Measurements from ENCODE around the gene DDX20. TPM values are rescaled to one million over a fixed set of nuclear protein-coding genes. Genes with fewer than 3 reads are reported as not detected.

Gene DDX20
- total RNA-seq, 1 donor from 2014 or later: 31.6 TPM

GRCh38 chr1:111733183-111733991 is 22.3 kb upstream of the DDX20 start:
- no peak for DNase-seq (ENCODE audit: low read depth)
- no peak overlapping the region for H3K4me3 ChIP-seq (ENCODE audit: low read depth, low read length)

DNA sequence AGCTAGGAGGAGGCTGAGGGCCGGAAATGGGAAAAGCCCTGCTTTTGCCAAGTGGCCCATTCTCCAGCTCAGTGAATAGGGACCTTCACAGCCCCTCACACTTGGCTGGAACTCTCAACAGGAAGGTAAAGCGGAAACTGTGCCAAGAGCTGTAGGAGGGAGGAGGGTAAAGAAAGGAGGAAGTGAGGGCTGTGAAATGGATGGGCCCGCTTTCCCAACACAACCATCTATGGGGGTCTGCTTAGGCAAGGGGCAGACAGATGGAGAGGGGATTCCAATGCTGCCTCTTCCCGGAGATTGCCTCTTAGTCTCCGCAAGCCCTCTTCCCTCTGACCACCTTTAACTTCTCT is 21.7 kb upstream of the DDX20 start:
- H3K4me3 ChIP-seq (ENCODE audit: low read depth, low read length): no peak overlapping the region
- TF ChIP-seq, protein P1, sequence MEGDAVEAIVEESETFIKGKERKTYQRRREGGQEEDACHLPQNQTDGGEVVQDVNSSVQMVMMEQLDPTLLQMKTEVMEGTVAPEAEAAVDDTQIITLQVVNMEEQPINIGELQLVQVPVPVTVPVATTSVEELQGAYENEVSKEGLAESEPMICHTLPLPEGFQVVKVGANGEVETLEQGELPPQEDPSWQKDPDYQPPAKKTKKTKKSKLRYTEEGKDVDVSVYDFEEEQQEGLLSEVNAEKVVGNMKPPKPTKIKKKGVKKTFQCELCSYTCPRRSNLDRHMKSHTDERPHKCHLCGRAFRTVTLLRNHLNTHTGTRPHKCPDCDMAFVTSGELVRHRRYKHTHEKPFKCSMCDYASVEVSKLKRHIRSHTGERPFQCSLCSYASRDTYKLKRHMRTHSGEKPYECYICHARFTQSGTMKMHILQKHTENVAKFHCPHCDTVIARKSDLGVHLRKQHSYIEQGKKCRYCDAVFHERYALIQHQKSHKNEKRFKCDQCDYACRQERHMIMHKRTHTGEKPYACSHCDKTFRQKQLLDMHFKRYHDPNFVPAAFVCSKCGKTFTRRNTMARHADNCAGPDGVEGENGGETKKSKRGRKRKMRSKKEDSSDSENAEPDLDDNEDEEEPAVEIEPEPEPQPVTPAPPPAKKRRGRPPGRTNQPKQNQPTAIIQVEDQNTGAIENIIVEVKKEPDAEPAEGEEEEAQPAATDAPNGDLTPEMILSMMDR (conservative IDR thresholded peaks at IDR 0.05; ENCODE audit: low read depth, low read length): no peak
- DNase-seq (ENCODE audit: low read depth): no peak

More at GRCh38 chr1:111733183-111733991, 22.3 kb upstream of the DDX20 start:
- TF ChIP-seq, protein P1 (conservative IDR thresholded peaks at IDR 0.05; ENCODE audit: low read depth, low read length): no peak

- DNase-seq (ENCODE audit: low read depth): no peak
- TF ChIP-seq, protein P1 (conservative IDR thresholded peaks at IDR 0.05; ENCODE audit: low read depth, low read length): no peak
- no peak overlapping the region for H3K4me3 ChIP-seq (ENCODE audit: low read depth, low read length)
These were observed 21.3 kb upstream of the DDX20 start for GRCh38 chr1:111734426-111734825.

DNA sequence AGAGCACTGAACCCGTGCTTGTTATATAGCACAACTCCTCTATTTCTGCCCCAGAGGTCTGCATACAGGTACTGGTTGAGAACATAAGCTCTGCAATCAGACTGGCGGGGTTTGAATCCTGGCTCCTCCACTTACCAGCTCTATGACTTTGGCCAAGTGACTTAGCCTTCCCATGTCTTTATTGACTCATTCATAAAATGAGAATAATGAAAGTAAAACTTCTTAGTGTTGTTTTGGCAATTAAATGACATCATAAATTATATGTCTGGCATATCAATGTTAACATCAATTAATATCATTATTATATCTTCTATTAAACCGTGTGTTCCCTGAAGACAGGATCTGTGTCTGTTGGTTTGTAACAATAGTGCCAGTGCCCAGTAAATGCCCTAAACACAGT is 20.8 kb upstream of the DDX20 start:
- TF ChIP-seq, protein P1 (conservative IDR thresholded peaks at IDR 0.05; ENCODE audit: low read depth, low read length): no peak
- DNase-seq (ENCODE audit: low read depth): no peak
- no peak overlapping the region for H3K4me3 ChIP-seq (ENCODE audit: low read depth, low read length)

DNA sequence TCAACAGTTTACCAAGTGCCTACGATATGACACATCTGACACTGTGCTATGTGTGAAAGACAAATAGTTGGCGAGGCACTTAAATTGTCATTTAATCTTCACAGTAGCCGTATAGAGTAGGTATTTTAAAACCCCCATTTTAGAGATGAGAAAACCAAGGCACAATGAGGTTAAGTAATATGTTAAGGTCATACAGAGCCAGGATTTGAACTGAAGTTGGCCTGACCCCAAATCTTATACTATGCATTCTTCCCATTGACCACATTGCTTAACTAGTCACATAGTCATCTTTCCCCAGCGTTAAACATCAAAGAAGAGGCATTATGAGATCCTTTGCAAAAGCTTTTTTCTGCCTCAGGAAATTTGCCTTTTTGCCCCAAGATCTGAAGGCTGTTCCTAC is 20.4 kb upstream of the DDX20 start:
- TF ChIP-seq, protein P1 (conservative IDR thresholded peaks at IDR 0.05; ENCODE audit: low read depth, low read length): no peak
- no peak overlapping the region for H3K4me3 ChIP-seq (ENCODE audit: low read depth, low read length)
- DNase-seq (ENCODE audit: low read depth): no peak

- no peak for DNase-seq (ENCODE audit: low read depth)
- TF ChIP-seq, protein P1 (conservative IDR thresholded peaks at IDR 0.05; ENCODE audit: low read depth, low read length): no peak
These were observed 19.7 kb upstream of the DDX20 start for GRCh38 chr1:111735858-111736544.

More at GRCh38 chr1:111735858-111736544, 19.7 kb upstream of the DDX20 start:
- H3K4me3 ChIP-seq (ENCODE audit: low read depth, low read length): no peak overlapping the region
